ENCODE measurements around the gene RAD54L.
"Not testable (repeated sequence)": the region's sequence is repeated elsewhere in the genome, so short reads cannot be mapped to it uniquely, and the experiment has no call there.

The RAD54L gene

GRCh38 chr1:46241733-46242132 is 5.8 kb upstream of the RAD54L start:
- H3K4me3 ChIP-seq (ENCODE audit: extremely low read depth, insufficient read depth, low read length, poor library complexity, severe bottlenecking); H3K4me1 ChIP-seq (ENCODE audit: control insufficient read depth, insufficient read depth, low read length, poor library complexity, severe bottlenecking); H3K36me3 ChIP-seq (ENCODE audit: control insufficient read depth, insufficient read depth, low read length); H3K27ac ChIP-seq (ENCODE audit: low read depth, low read length, severe bottlenecking): not testable (repeated sequence)
- 100% methylated on average over 2 of the region's 38 CpGs; no CpG with 5 or more reads in 1 of the 2 experiments for WGBS, 2 experiments (ENCODE audit: insufficient coverage in 2 of 2)
- H3K9me3 ChIP-seq (ENCODE audit: control insufficient read depth, low read length) = peaks cover 12% of the 10 kb centered on the region

- Histone ChIP-seq H3K9me3 (ENCODE audit: control insufficient read depth, low read length) (peaks cover 6% of the 10 kb centered on the region), H3K36me3 (ENCODE audit: control insufficient read depth, insufficient read depth, low read length) (no peaks in the 10 kb centered on the region), H3K4me1 (ENCODE audit: control insufficient read depth, insufficient read depth, low read length, poor library complexity, severe bottlenecking) (no peaks in the 10 kb centered on the region), H3K4me3 (ENCODE audit: extremely low read depth, insufficient read depth, low read length, poor library complexity, severe bottlenecking) (no peak overlapping the region), H3K27ac (ENCODE audit: low read depth, low read length, severe bottlenecking) (no peak overlapping the region)
- 57% methylated on average over 1 of the region's 1 CpG; no CpG with 5 or more reads in 1 of the 2 experiments for WGBS, 2 experiments (ENCODE audit: insufficient coverage in 2 of 2)
Observed at GRCh38 chr1:46242918-46243317, 4.6 kb upstream of the RAD54L start.

GRCh38 chr1:46243831-46244230 is 3.7 kb upstream of the RAD54L start:
- H3K9me3 ChIP-seq (ENCODE audit: control insufficient read depth, low read length); H3K4me1 ChIP-seq (ENCODE audit: control insufficient read depth, insufficient read depth, low read length, poor library complexity, severe bottlenecking); H3K4me3 ChIP-seq (ENCODE audit: extremely low read depth, insufficient read depth, low read length, poor library complexity, severe bottlenecking); H3K27ac ChIP-seq (ENCODE audit: low read depth, low read length, severe bottlenecking); H3K36me3 ChIP-seq (ENCODE audit: control insufficient read depth, insufficient read depth, low read length): not testable (repeated sequence)
- WGBS, 2 experiments (ENCODE audit: insufficient coverage in 2 of 2) = 90 to 100% methylated on average over 2 to 3 of the region's 3 CpGs

- Histone ChIP-seq H3K27ac (ENCODE audit: low read depth, low read length, severe bottlenecking) (no peak overlapping the region), H3K4me1 (ENCODE audit: control insufficient read depth, insufficient read depth, low read length, poor library complexity, severe bottlenecking) (peaks cover 12% of the 10 kb centered on the region), H3K4me3 (ENCODE audit: extremely low read depth, insufficient read depth, low read length, poor library complexity, severe bottlenecking) (no peak overlapping the region), H3K36me3 (ENCODE audit: control insufficient read depth, insufficient read depth, low read length) (peaks cover 7% of the 10 kb centered on the region), H3K9me3 (ENCODE audit: control insufficient read depth, low read length) (no peaks in the 10 kb centered on the region)
- WGBS, 2 experiments (ENCODE audit: insufficient coverage in 2 of 2) = 74 to 84% methylated on average over 3 of the region's 3 CpGs
Observed at GRCh38 chr1:46244656-46245371, 2.7 kb upstream of the RAD54L start.

- H3K4me1 ChIP-seq (ENCODE audit: control insufficient read depth, insufficient read depth, low read length, poor library complexity, severe bottlenecking) = peaks cover 12% of the 10 kb centered on the region
- not testable (repeated sequence) for H3K4me3 ChIP-seq (ENCODE audit: extremely low read depth, insufficient read depth, low read length, poor library complexity, severe bottlenecking); H3K9me3 ChIP-seq (ENCODE audit: control insufficient read depth, low read length); H3K27ac ChIP-seq (ENCODE audit: low read depth, low read length, severe bottlenecking)
- WGBS, 2 experiments (ENCODE audit: insufficient coverage in 2 of 2) = 91 to 95% methylated on average over 15 of the region's 17 CpGs
- H3K36me3 ChIP-seq (ENCODE audit: control insufficient read depth, insufficient read depth, low read length) = peaks cover 17% of the 10 kb centered on the region
Observed at GRCh38 chr1:46246136-46246535, 1.4 kb upstream of the RAD54L start.

GRCh38 chr1:46246548-46247435 is 771 bp upstream of the RAD54L start:
- Histone ChIP-seq H3K4me3 (ENCODE audit: extremely low read depth, insufficient read depth, low read length, poor library complexity, severe bottlenecking) (peak overlapping the region; percentile 60), H3K36me3 (ENCODE audit: control insufficient read depth, insufficient read depth, low read length) (peaks cover 22% of the 10 kb centered on the region), H3K27ac (ENCODE audit: low read depth, low read length, severe bottlenecking) (peak overlapping the region; percentile 91), H3K4me1 (ENCODE audit: control insufficient read depth, insufficient read depth, low read length, poor library complexity, severe bottlenecking) (peaks cover 12% of the 10 kb centered on the region), H3K9me3 (ENCODE audit: control insufficient read depth, low read length) (no peaks in the 10 kb centered on the region)
- 13 to 16% methylated on average over 14 to 27 of the region's 35 CpGs for WGBS, 2 experiments (ENCODE audit: insufficient coverage in 2 of 2)

GRCh38 chr1:46248122-46248920 is 758 bp downstream of the RAD54L start:
- WGBS, 2 experiments (ENCODE audit: insufficient coverage in 2 of 2) = 0 to 4% methylated on average over 7 of the region's 7 CpGs
- Histone ChIP-seq H3K4me3 (ENCODE audit: extremely low read depth, insufficient read depth, low read length, poor library complexity, severe bottlenecking) (peak overlapping the region; percentile 76), H3K4me1 (ENCODE audit: control insufficient read depth, insufficient read depth, low read length, poor library complexity, severe bottlenecking) (peaks cover 12% of the 10 kb centered on the region), H3K27ac (ENCODE audit: low read depth, low read length, severe bottlenecking) (no peak overlapping the region), H3K36me3 (ENCODE audit: control insufficient read depth, insufficient read depth, low read length) (peaks cover 37% of the 10 kb centered on the region), H3K9me3 (ENCODE audit: control insufficient read depth, low read length) (no peaks in the 10 kb centered on the region)

GRCh38 chr1:46254668-46255067 is 7.1 kb downstream of the RAD54L start:
- H3K4me1 ChIP-seq (ENCODE audit: control insufficient read depth, insufficient read depth, low read length, poor library complexity, severe bottlenecking) = peaks cover 16% of the 10 kb centered on the region
- H3K4me3 ChIP-seq (ENCODE audit: extremely low read depth, insufficient read depth, low read length, poor library complexity, severe bottlenecking) = no peak overlapping the region
- H3K36me3 ChIP-seq (ENCODE audit: control insufficient read depth, insufficient read depth, low read length) = peaks cover 74% of the 10 kb centered on the region
- WGBS, 2 experiments (ENCODE audit: insufficient coverage in 2 of 2) = 89 to 94% methylated on average over 4 to 5 of the region's 5 CpGs
- no peaks in the 10 kb centered on the region for H3K9me3 ChIP-seq (ENCODE audit: control insufficient read depth, low read length)
- peak overlapping the region; percentile 69 for H3K27ac ChIP-seq (ENCODE audit: low read depth, low read length, severe bottlenecking)

- H3K9me3 ChIP-seq (ENCODE audit: control insufficient read depth, low read length) = no peaks in the 10 kb centered on the region
- peaks cover 16% of the 10 kb centered on the region for H3K4me1 ChIP-seq (ENCODE audit: control insufficient read depth, insufficient read depth, low read length, poor library complexity, severe bottlenecking)
- WGBS, 2 experiments (ENCODE audit: insufficient coverage in 2 of 2) = no CpG with 5 or more reads among the region's 2 CpGs
- H3K36me3 ChIP-seq (ENCODE audit: control insufficient read depth, insufficient read depth, low read length) = peaks cover 78% of the 10 kb centered on the region
- H3K27ac ChIP-seq (ENCODE audit: low read depth, low read length, severe bottlenecking) = no peak overlapping the region
- H3K4me3 ChIP-seq (ENCODE audit: extremely low read depth, insufficient read depth, low read length, poor library complexity, severe bottlenecking) = no peak overlapping the region
Observed at GRCh38 chr1:46256523-46256922, 9.0 kb downstream of the RAD54L start.

- Histone ChIP-seq H3K36me3 (ENCODE audit: control insufficient read depth, insufficient read depth, low read length) (peaks cover 93% of the 10 kb centered on the region), H3K9me3 (ENCODE audit: control insufficient read depth, low read length) (no peaks in the 10 kb centered on the region), H3K4me3 (ENCODE audit: extremely low read depth, insufficient read depth, low read length, poor library complexity, severe bottlenecking) (no peak overlapping the region), H3K4me1 (ENCODE audit: control insufficient read depth, insufficient read depth, low read length, poor library complexity, severe bottlenecking) (no peaks in the 10 kb centered on the region), H3K27ac (ENCODE audit: low read depth, low read length, severe bottlenecking) (no peak overlapping the region)
- 71% methylated on average over 1 of the region's 1 CpG; no CpG with 5 or more reads in 1 of the 2 experiments for WGBS, 2 experiments (ENCODE audit: insufficient coverage in 2 of 2)
Observed at GRCh38 chr1:46262508-46262907, 14.9 kb downstream of the RAD54L start.

All from mesodermal cell (in vitro differentiated cells).